ENCODE data around the gene IL4R.
"Not testable (repeated sequence)": the region's sequence is repeated elsewhere in the genome, so short reads cannot be mapped to it uniquely, and the experiment has no call there.

IL4R gene

DNA sequence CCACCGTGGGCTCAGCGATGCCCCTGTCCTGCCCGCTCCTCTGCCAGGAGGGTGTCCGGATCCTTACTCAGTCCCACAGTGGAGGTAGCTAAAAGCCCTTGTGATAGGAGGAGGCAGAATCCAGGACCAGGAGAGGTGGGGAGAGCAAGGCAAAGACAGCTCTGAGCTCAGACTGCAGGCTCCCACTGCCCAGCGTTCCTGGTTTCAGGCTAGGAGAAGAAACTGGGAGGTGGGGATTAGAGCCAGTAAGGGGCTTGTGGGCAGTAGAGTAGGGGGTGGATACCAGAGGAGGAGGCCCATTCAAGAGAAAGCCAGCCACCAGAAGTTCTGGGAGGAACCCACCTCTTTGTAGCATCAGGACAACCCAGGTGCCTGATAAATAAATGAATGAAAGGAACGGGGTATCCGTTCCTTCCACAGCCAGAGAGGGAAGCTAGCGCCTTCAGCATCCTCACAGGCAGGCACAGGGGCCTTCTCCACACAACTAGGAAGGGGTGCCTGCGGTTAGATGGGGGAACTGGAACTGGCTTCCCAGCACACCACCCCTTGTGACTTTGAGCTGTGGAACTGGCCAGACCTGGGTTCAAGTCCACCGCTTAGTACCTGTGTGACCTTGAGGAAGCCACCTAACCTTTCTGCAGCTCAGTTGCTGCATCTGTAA, 90.5 kb downstream of the IL4R start:
- no peak for DNase-seq (ENCODE audit: low read depth in 2 of 2)

- peak; percentile 59 to 76 for DNase-seq (ENCODE audit: low read depth in 2 of 2)
These were observed 92.0 kb downstream of the IL4R start for GRCh38 chr16:27405546-27406451.

DNA sequence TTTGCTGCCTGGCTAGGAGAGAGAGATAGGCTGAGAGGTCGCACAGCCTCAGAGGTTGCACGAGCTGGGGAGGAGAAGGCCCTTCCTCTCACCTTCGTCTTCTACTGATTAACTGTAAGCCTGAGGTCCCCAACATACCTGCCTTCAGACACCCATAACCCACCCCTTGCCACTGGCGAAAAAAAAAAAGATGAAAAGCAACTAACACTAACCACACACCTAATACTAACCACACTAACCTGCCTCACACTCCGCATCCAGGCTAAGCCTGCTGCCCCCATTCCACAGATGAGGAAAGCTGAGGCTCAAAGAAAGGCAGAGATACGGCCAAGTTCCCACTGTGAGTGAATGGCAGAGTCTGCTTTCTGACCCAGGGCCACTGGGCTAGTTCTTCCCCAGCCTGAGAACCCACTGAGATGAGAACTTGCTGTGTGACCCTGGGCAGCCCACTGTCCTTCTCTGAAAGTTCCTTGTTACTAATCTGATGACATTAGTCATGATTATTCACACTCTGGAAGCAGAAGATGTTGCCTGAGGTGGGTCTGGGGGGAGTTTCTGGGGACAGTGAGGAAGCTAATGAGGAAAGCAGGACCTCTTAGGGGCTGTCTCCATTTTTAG, 92.8 kb downstream of the IL4R start:
- no peak for DNase-seq (ENCODE audit: low read depth in 2 of 2)

- no peak for DNase-seq (ENCODE audit: low read depth in 2 of 2)
These were observed 93.4 kb downstream of the IL4R start for GRCh38 chr16:27407133-27407532.

- DNase-seq (ENCODE audit: low read depth in 2 of 2), result peak in 1 of 2 donors; percentile 47
These were observed 94.3 kb downstream of the IL4R start for GRCh38 chr16:27408012-27408601.

- DNase-seq (ENCODE audit: low read depth in 2 of 2), result no peak
These were observed 94.8 kb downstream of the IL4R start for GRCh38 chr16:27408602-27409031.

DNA sequence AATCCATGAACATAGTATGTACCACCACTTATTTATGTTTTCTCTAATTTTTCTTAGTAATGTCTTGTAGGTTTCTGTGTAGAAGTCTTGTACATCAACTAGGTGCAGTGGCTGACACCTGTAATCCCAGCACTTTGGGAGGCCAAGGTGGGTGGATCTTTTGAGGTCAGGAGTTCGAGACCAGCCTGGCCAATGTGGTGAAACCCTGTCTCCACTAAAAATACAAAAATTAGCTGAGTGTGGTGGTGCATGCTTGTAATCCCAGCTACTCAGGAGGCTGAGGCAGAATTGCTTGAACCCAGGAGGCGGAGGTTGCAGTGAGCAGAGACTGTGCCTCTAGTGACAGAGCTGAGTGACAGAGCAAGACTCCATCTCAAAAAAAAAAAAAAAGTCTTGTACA, 96.2 kb downstream of the IL4R start:
- not testable (repeated sequence) for DNase-seq (ENCODE audit: low read depth in 2 of 2)

GRCh38 chr16:27410761-27411160, 97.0 kb downstream of the IL4R start:
- no peak for DNase-seq (ENCODE audit: low read depth in 2 of 2)

DNA sequence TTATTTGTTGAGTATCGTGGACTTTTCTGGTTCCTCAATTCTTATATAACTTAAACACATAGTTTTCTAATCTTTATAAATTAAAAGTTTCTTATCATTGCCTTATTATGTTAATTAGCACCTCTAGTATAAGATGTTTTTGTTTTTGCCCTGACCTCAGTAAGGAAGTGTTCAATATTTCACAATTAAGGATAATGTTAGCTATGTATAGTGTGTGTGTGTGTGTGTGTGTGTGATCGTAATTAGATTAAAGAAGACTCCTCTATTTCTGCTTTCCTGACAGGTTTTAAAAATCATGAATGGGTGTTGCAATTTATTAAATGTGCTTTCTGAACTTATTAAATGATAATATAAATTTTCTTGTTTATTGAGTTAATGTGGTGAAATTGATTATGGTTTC, 100.2 kb downstream of the IL4R start:
- DNase-seq (ENCODE audit: low read depth in 2 of 2), result no peak

Data from stimulated activated CD4-positive, alpha-beta T cell treated with anti-CD3 and anti-CD28 coated beads, Interleukin-15, amount 100 ng/mL, for 48 hours (primary cell).